GM12864 (cell line): Measurements from ENCODE around the gene PDCD2L.
"Not testable (repeated sequence)": the region's sequence is repeated elsewhere in the genome, so short reads cannot be mapped to it uniquely, and the experiment has no call there.

Experiments used
- DNase-seq: peaks from one replicate; pipeline ENCODE4 v3.0.0-alpha.2; 2011; ENCODE audit warnings: low read depth
- H3K4me3 ChIP-seq: 2 replicates; pipeline ENCODE4 v1.5.1; 2011; ENCODE audit warnings: mild to moderate bottlenecking, low read depth, low read length, control low read depth
- TF ChIP-seq, protein P1 (sequence below): IDR thresholded peaks from 2 replicates; pipeline ENCODE4 v1.5.1; 2011; ENCODE audit warnings: low read depth, mild to moderate bottlenecking, moderate library complexity, low read length, control low read depth, inconsistent platforms; ENCODE audit errors: missing control alignments

The PDCD2L gene

DNA sequence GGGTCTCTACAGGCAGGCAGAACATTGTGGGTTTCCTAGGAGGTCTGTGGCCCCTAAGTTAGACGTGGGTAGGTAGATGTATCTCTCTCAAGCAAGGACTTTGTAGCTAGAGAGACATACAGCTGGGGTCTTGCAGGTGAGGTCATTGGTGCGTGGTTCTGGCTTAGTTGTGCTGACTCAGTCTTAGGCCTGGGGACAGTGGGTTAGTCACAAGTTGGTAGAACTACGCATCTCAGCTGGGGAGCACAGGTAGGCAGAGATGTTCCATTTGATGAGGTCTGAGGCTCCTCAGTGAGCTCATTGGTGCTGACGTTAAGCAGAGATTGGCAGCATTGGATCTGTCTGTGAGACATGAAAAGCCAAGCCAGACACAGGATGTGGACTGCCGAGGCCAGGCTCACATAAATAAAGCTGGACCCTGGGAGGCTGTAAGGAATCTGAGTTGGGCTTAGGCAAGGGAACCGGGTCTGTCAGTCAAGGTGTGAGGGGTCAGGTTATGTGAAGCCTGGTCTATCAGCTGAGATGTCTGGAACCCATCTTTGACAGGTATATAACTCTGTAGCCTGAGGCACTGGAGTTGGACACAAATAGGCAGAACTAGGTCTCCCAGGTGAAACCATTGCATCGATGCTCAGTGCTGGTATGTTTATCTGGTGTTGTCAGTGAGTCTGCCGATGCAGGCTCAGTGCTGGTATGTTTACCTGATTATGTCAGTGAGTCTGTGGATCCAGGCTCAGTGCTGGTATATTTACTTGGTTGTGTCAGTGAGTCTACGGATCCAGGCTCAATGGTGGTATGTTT, 17.4 kb upstream of the PDCD2L start:
- TF ChIP-seq, protein P1, sequence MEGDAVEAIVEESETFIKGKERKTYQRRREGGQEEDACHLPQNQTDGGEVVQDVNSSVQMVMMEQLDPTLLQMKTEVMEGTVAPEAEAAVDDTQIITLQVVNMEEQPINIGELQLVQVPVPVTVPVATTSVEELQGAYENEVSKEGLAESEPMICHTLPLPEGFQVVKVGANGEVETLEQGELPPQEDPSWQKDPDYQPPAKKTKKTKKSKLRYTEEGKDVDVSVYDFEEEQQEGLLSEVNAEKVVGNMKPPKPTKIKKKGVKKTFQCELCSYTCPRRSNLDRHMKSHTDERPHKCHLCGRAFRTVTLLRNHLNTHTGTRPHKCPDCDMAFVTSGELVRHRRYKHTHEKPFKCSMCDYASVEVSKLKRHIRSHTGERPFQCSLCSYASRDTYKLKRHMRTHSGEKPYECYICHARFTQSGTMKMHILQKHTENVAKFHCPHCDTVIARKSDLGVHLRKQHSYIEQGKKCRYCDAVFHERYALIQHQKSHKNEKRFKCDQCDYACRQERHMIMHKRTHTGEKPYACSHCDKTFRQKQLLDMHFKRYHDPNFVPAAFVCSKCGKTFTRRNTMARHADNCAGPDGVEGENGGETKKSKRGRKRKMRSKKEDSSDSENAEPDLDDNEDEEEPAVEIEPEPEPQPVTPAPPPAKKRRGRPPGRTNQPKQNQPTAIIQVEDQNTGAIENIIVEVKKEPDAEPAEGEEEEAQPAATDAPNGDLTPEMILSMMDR, result no peak
- no peak for DNase-seq
- no peak overlapping the region for H3K4me3 ChIP-seq

DNA sequence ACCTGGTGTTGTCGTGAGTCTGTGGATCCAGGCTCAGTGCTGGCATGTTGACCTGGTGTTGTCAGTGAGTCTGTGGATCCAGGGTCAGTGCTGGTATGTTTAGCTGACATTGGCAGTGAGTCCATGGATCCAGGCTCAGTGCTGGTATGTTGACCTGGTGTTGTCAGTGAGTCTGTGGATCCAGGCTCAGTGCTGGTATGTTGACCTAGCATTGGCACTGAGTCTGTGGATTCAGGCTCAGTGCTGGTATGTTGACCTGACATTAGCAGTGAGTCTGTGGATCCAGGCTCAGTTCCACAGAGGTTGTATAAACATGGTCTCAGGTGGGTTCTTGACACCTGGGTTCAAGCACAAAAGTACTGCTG, 16.8 kb upstream of the PDCD2L start:
- no peak overlapping the region for H3K4me3 ChIP-seq
- TF ChIP-seq, protein P1, result no peak
- no peak for DNase-seq

DNA sequence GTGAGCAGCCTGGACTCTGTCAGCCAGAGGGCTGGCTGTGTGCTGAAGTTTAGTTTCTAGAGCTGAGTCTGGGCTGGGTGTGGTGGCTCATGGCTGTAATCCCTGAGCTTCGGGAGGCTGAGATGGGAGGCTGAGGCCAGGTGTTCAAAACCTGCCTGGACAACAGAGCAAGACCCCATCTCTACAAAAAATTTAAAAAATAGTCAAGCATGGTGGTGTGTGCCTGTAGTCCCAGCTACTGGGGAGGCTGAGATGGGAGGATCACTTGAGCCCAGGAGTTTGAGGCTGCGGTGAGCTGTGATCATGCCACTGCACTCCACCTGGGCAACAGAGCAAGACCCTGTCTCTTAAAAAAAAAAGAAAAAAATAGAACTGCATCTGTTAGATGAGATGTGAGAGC, 15.5 kb upstream of the PDCD2L start:
- not testable (repeated sequence) for DNase-seq, H3K4me3 ChIP-seq

DNA sequence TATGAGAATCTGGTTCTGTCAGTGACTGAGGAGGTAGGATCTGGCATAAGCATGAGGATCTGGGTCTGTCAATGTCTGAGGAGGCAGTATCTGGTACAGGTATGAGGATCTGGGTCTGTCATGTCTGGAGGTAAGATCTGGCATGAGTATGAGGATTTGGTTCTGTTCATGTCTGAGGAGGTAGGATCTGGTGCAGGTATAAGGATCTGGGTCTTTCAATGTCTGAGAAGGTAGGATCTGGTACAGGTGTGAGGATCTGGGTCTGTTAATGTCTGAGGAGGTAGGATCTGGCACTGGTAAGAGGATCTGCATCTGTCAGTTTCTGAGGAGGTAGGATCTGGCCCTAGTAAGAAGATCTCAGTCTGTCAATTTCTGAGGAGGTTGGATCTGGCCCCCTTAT, 12.4 kb upstream of the PDCD2L start:
- TF ChIP-seq, protein P1, result no peak
- no peak overlapping the region for H3K4me3 ChIP-seq
- no peak for DNase-seq

DNA sequence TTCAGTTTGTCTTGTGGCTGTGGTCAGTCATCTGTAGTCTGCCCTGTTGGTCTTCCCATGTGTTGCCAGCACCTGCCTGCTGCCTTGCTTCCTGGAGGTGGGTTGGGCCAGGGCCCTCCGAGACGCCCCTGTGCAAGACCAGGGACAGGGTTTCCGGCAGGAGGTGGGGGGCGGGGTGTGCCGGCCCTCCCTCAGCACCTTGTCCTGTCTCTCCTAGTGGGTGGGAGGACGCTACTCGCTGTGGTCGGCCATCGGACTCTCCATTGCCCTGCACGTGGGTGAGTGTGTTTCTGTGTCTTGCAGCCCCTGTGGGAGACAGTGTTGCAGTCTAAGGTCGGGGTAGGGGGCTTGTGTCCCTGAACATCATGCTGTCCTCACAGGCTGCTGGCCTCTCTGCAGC, 11.2 kb upstream of the PDCD2L start:
- TF ChIP-seq, protein P1, result no peak
- no peak overlapping the region for H3K4me3 ChIP-seq
- no peak for DNase-seq

DNA sequence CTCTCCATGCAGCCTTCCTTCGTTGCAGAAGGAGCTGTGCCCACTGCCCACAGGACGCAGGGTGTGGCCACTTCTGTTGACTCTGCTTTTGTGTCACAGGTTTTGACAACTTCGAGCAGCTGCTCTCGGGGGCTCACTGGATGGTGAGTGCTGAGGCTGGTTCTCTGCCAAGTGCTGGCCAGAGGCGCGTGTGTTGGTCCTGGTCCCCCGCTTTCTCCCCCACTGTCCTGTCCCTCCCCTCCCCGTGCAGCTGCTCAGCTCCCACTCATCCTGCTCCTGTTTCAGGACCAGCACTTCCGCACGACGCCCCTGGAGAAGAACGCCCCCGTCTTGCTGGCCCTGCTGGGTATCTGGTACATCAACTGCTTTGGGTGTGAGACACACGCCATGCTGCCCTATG, 10.6 kb upstream of the PDCD2L start:
- no peak overlapping the region for H3K4me3 ChIP-seq
- TF ChIP-seq, protein P1, result no peak
- DNase-seq, result no peak

DNA sequence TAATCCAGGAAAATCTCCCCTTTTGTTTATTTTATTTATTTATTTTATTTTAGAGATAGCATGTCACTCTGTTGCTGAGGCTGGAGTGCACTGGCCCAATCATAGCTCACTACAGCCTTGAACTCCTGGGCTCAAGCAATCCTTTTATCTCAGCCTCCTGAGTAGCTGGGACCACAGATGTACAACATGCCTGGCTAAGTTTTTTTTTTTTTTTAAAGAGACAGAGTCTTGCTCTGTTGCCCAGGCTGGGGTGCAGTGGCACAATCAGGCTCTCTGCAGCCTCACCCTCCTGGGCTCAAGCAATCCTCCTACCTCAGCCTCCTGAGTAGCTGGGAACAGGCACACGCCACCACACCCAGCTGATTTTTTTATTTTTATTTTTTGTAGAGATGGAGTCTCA, 6.3 kb upstream of the PDCD2L start:
- no peak overlapping the region for H3K4me3 ChIP-seq
- TF ChIP-seq, protein P1, result no peak
- no peak for DNase-seq

DNA sequence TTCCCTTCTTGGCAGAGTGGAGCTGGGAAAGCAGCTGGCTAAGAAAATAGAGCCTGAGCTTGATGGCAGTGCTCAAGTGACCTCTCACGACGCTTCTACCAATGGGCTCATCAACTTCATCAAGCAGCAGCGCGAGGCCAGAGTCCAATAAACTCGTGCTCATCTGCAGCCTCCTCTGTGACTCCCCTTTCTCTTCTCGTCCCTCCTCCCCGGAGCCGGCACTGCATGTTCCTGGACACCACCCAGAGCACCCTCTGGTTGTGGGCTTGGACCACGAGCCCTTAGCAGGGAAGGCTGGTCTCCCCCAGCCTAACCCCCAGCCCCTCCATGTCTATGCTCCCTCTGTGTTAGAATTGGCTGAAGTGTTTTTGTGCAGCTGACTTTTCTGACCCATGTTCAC, 4.3 kb upstream of the PDCD2L start:
- no peak for DNase-seq
- TF ChIP-seq, protein P1, result no peak
- H3K4me3 ChIP-seq, result no peak overlapping the region

DNA sequence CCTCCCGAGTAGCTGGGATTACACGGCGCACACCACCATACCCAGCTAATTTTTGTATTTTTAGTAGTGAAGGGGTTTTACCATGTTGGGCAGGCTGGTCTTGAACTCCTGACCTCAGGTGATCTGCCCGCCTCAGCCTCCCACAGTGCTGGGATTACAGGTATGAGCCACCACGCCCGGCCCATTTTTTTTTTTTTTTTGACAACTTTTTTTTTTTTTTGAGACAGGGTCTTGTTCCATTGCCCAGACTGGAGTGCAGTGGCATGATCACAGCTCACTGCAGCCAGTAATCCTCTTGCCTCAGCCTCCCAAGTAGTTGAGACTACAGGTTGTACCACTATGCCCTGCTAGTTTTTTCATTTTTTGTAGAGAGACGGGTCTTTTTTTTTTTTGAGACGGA, 3.4 kb upstream of the PDCD2L start:
- DNase-seq, H3K4me3 ChIP-seq: not testable (repeated sequence)
